ENCODE results near the gene YAE1. TPM values are rescaled to one million over a fixed set of nuclear protein-coding genes. Genes with fewer than 3 reads are reported as not detected.

YAE1 gene
- total RNA-seq, 1 donor from 2014 or later = 37.2 TPM

GRCh38 chr7:39607865-39608264 lies 41.7 kb downstream of the YAE1 start:
- peaks cover 16% of the 10 kb centered on the region for H3K4me1 Mint-ChIP-seq (ENCODE audit: unreplicated experiment)
- no peak overlapping the region for H3K27ac Mint-ChIP-seq
- no peaks in the 10 kb centered on the region for H3K36me3 Mint-ChIP-seq
- DNase-seq (ENCODE audit: extremely low spot score, unreplicated experiment) = no peak
- no peak overlapping the region for H3K4me3 Mint-ChIP-seq
- H3K27me3 Mint-ChIP-seq = peaks cover 16% of the 10 kb centered on the region
- no peak for TF ChIP-seq CTCF (conservative IDR thresholded peaks at IDR 0.05)
- no peaks in the 10 kb centered on the region for H3K9me3 Mint-ChIP-seq

GRCh38 chr7:39608278-39608677 lies 42.1 kb downstream of the YAE1 start:
- Mint-ChIP-seq H3K4me3 (no peak overlapping the region), H3K27ac (no peak overlapping the region), H3K27me3 (peaks cover 16% of the 10 kb centered on the region), H3K9me3 (no peaks in the 10 kb centered on the region), H3K36me3 (no peaks in the 10 kb centered on the region), H3K4me1 (ENCODE audit: unreplicated experiment) (peaks cover 16% of the 10 kb centered on the region)
- no peak for DNase-seq (ENCODE audit: extremely low spot score, unreplicated experiment)
- TF ChIP-seq CTCF (conservative IDR thresholded peaks at IDR 0.05) = no peak

DNA sequence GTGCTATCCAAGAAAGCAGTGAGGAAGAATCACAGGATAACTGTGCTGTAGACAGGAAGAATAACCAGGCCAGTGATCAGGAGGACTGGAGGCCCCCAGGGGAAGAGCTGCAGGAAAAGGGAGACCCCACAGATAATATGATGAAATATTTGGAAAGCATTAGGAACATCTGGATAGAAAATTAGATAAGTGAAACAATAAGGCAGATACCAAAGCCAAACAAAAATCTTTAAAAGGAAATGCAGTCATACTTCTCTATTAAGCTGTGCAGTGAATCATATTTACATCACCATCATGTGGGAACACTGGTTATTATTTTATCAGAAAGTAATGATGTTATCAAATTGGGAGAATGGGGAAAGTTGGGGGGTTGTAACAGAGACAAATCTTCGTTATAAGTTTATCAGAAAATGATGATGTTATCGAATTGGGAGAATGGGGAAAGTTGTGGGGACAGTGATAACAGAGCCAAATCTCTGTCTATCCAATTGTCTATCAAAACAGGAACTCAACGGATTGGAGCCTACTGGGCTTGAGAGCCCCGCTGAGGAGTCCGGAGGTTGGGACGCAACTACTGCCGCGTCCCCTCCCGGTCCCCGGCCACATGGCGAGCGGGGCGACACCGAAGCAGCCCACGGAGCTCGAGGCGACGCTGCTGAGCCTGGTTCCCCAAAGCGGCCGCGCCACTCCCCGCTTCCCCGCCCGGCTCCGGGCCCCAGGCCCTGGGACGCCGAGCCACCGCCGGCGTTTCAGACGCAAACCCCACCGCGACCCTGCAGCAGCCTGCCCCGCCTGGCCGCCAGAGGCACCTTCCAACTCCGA lies 43.1 kb downstream of the YAE1 start:
- DNase-seq (ENCODE audit: extremely low spot score, unreplicated experiment) = no peak
- Mint-ChIP-seq H3K36me3 (no peaks in the 10 kb centered on the region), H3K4me3 (peak overlapping the region; percentile 73), H3K4me1 (ENCODE audit: unreplicated experiment) (peaks cover 16% of the 10 kb centered on the region), H3K9me3 (no peaks in the 10 kb centered on the region), H3K27ac (no peak overlapping the region), H3K27me3 (peaks cover 16% of the 10 kb centered on the region)
- TF ChIP-seq CTCF (conservative IDR thresholded peaks at IDR 0.05) = peak; percentile 59

GRCh38 chr7:39609935-39610263 lies 43.7 kb downstream of the YAE1 start:
- H3K9me3 Mint-ChIP-seq = no peaks in the 10 kb centered on the region
- H3K27me3 Mint-ChIP-seq = peaks cover 16% of the 10 kb centered on the region
- DNase-seq (ENCODE audit: extremely low spot score, unreplicated experiment) = no peak
- TF ChIP-seq CTCF (conservative IDR thresholded peaks at IDR 0.05) = peak; percentile 31
- H3K4me3 Mint-ChIP-seq = peak overlapping the region; percentile 71
- no peak overlapping the region for H3K27ac Mint-ChIP-seq
- H3K36me3 Mint-ChIP-seq = no peaks in the 10 kb centered on the region
- peaks cover 16% of the 10 kb centered on the region for H3K4me1 Mint-ChIP-seq (ENCODE audit: unreplicated experiment)

DNA sequence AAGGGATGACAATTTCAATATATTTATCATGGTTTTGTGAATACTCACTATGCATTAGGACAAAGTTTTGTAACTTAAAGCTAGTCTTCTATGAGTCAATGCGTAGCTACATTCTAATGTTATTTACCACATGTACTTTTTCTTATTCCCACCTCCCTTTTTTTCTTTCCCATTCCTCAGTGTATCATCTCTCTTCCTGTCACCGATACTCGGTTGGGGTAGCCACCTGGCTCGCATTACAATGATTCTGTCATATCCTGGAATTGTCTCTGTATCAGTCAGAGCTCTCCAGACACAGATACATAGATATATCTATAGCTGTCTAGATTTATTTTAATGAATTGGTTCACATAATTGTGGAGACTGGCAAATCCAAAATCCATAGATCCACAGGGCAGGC lies 47.4 kb downstream of the YAE1 start:
- no peak overlapping the region for H3K27ac Mint-ChIP-seq
- H3K4me1 Mint-ChIP-seq (ENCODE audit: unreplicated experiment) = peaks cover 11% of the 10 kb centered on the region
- peaks cover 13% of the 10 kb centered on the region for H3K27me3 Mint-ChIP-seq
- no peaks in the 10 kb centered on the region for H3K9me3 Mint-ChIP-seq
- H3K4me3 Mint-ChIP-seq = no peak overlapping the region
- TF ChIP-seq CTCF (conservative IDR thresholded peaks at IDR 0.05) = no peak
- H3K36me3 Mint-ChIP-seq = no peaks in the 10 kb centered on the region
- no peak for DNase-seq (ENCODE audit: extremely low spot score, unreplicated experiment)

Data from type B pancreatic cell (in vitro differentiated cells).